K562 (cell line): Measurements from ENCODE around the gene CYP2R1. TPM values are rescaled to one million over a fixed set of nuclear protein-coding genes. Genes with fewer than 3 reads are reported as not detected.

ENCODE experiments used
- BDP1 ChIP-seq: IDR thresholded peaks from 3 replicates; pipeline ENCODE4 v1.6.1; 2011; ENCODE audit not compliant: insufficient read length, insufficient read depth
- BRF1 ChIP-seq: IDR thresholded peaks from 3 replicates; pipeline ENCODE4 v1.6.1; 2011; ENCODE audit warnings: borderline replicate concordance, mild to moderate bottlenecking; ENCODE audit not compliant: insufficient read length; ENCODE audit errors: extremely low read depth
- CREB3 ChIP-seq: fragments of 450-650 bp; conservative IDR thresholded peaks from 2 replicates; pipeline ENCODE4 v1.6.1; 2016; ENCODE audit warnings: missing genetic modification characterization, low read depth, mild to moderate bottlenecking, missing compliant biosample characterization, moderate library complexity
- E2F1 ChIP-seq: sonication (generic); formaldehyde crosslinking; IDR thresholded peaks from 2 replicates; pipeline ENCODE4 v1.8.1; 2023; ENCODE audit warnings: mild to moderate bottlenecking, missing genetic modification reagents, moderate library complexity
- ELF4 ChIP-seq: fragments of 450-650 bp; formaldehyde crosslinking; IDR thresholded peaks from 2 replicates; pipeline ENCODE4 v1.4.0; 2022; ENCODE audit warnings: missing genetic modification characterization
- FOS ChIP-seq: IDR thresholded peaks from 3 replicates; pipeline ENCODE4 v1.6.1; 2011; ENCODE audit not compliant: insufficient read length; ENCODE audit errors: extremely low read depth
- IFI16 ChIP-seq: fragments of 250-450 bp; sonication (Bioruptor Pico); IDR thresholded peaks from 2 replicates; pipeline ENCODE4 v2.1.2; 2022; ENCODE audit warnings: mild to moderate bottlenecking, inconsistent platforms
- NFIX ChIP-seq: fragments of 250-450 bp; sonication (Bioruptor Pico); IDR thresholded peaks from 2 replicates; pipeline ENCODE4 v1.4.0; 2020; ENCODE audit warnings: low read depth, mild to moderate bottlenecking, moderate library complexity
- NFXL1 ChIP-seq: fragments of 450-650 bp; formaldehyde crosslinking; IDR thresholded peaks from 2 replicates; pipeline ENCODE4 v1.4.0; 2021; ENCODE audit warnings: mild to moderate bottlenecking
- SPI1 ChIP-seq: IDR thresholded peaks from 2 replicates; pipeline ENCODE4 v1.6.1; 2011; ENCODE audit warnings: low read depth, low read length, control low read depth, borderline replicate concordance
- ZKSCAN1 ChIP-seq: fragments of 150-350 bp; IDR thresholded peaks from 2 replicates; pipeline ENCODE4 v1.6.1; 2016; ENCODE audit warnings: low read depth, low read length
- ZNF224 ChIP-seq: sonication (generic); formaldehyde crosslinking; IDR thresholded peaks from 2 replicates; pipeline ENCODE4 v1.8.0; 2022; ENCODE audit warnings: mild to moderate bottlenecking, missing genetic modification reagents
- ZNF668 ChIP-seq: fragments of 250-450 bp; sonication (Bioruptor Pico); IDR thresholded peaks from 2 replicates; pipeline ENCODE4 v1.8.0; 2022; ENCODE audit warnings: mild to moderate bottlenecking, inconsistent platforms
- ZZZ3 ChIP-seq: fragments of 450-650 bp; IDR thresholded peaks from 2 replicates; pipeline ENCODE4 v1.6.1; 2016; ENCODE audit warnings: antibody characterized with exemption, mild to moderate bottlenecking, moderate library complexity
- polyA plus RNA-seq, 8 experiments: library from polyadenylated mRNA; depleted of rRNA in 4 of 8; stranded (reverse) in 5 of 8; unstranded in 3 of 8; fragments of >200 nt; fragmentation: Nextera tagmentation in 2 of 8; fragmentation: Illumina TruSeq in 1 of 8; extraction: Ambion mirVana in 2 of 8; extraction: Trizol in 1 of 8; gene quantifications; 2 replicates each; pipeline versions ENCODE4 v1.2.1 to v1.2.3, GENCODE V29; 2011 to 2014; ENCODE audit warnings: inconsistent platforms in 1 of 8, missing spikeins in 1 of 8
- total RNA-seq, 7 experiments: library from RNA; depleted of rRNA in 6 of 7; stranded (reverse); fragments of >200 nt in 6 of 7; fragmentation: Illumina TruSeq in 2 of 7; extraction: Trizol in 2 of 7; gene quantifications; 2 replicates each; pipeline versions ENCODE4 v1.2.1 to v1.2.3, GENCODE V29; 2011 to 2021; ENCODE audit warnings: low replicate concordance in 1 of 7
- TF ChIP-seq, protein P1 (sequence below): fragments of 450-650 bp; IDR thresholded peaks from 2 replicates; pipeline ENCODE4 v1.6.1; 2014; ENCODE audit warnings: low read depth, mild to moderate bottlenecking, moderate library complexity, borderline replicate concordance
- TF ChIP-seq, protein P2 (sequence below): fragments of 200-800 bp; sonication (Bioruptor generic); IDR thresholded peaks from 2 replicates; pipeline ENCODE4 v1.6.1; 2016; ENCODE audit warnings: missing genetic modification characterization, missing compliant biosample characterization

The CYP2R1 gene
- total and polyA plus RNA-seq, 9 of the 15 experiments (the other 6 are each of a cell fraction or from before 2014, with no cell fraction given), result 19.4 to 40.5 (median 29.4) TPM

GRCh38 chr11:14894657-14895598 lies 2.9 kb upstream of the CYP2R1 start (continued):
- TF ChIP-seq FOS, result no peak
- TF ChIP-seq IFI16, result no peak
- TF ChIP-seq ELF4, result 0 out of 2 replicates have a peak, but pooled peaks have one; percentile 25
- TF ChIP-seq SPI1, result peak; percentile 19; the same call in 1 of the 2 replicates
- TF ChIP-seq CREB3, result no peak; the same call in 1 of the 2 replicates
- TF ChIP-seq ZZZ3, result no peak
- TF ChIP-seq, protein P1, sequence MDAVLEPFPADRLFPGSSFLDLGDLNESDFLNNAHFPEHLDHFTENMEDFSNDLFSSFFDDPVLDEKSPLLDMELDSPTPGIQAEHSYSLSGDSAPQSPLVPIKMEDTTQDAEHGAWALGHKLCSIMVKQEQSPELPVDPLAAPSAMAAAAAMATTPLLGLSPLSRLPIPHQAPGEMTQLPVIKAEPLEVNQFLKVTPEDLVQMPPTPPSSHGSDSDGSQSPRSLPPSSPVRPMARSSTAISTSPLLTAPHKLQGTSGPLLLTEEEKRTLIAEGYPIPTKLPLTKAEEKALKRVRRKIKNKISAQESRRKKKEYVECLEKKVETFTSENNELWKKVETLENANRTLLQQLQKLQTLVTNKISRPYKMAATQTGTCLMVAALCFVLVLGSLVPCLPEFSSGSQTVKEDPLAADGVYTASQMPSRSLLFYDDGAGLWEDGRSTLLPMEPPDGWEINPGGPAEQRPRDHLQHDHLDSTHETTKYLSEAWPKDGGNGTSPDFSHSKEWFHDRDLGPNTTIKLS, result no peak; the same call in 1 of the 2 replicates
- no peak for TF ChIP-seq NFIX (CRISPR knock-in tag)
- TF ChIP-seq ZNF668 (CRISPR knock-in tag), result peak; percentile 5; the same call in 1 of the 2 replicates
- TF ChIP-seq, protein P2, sequence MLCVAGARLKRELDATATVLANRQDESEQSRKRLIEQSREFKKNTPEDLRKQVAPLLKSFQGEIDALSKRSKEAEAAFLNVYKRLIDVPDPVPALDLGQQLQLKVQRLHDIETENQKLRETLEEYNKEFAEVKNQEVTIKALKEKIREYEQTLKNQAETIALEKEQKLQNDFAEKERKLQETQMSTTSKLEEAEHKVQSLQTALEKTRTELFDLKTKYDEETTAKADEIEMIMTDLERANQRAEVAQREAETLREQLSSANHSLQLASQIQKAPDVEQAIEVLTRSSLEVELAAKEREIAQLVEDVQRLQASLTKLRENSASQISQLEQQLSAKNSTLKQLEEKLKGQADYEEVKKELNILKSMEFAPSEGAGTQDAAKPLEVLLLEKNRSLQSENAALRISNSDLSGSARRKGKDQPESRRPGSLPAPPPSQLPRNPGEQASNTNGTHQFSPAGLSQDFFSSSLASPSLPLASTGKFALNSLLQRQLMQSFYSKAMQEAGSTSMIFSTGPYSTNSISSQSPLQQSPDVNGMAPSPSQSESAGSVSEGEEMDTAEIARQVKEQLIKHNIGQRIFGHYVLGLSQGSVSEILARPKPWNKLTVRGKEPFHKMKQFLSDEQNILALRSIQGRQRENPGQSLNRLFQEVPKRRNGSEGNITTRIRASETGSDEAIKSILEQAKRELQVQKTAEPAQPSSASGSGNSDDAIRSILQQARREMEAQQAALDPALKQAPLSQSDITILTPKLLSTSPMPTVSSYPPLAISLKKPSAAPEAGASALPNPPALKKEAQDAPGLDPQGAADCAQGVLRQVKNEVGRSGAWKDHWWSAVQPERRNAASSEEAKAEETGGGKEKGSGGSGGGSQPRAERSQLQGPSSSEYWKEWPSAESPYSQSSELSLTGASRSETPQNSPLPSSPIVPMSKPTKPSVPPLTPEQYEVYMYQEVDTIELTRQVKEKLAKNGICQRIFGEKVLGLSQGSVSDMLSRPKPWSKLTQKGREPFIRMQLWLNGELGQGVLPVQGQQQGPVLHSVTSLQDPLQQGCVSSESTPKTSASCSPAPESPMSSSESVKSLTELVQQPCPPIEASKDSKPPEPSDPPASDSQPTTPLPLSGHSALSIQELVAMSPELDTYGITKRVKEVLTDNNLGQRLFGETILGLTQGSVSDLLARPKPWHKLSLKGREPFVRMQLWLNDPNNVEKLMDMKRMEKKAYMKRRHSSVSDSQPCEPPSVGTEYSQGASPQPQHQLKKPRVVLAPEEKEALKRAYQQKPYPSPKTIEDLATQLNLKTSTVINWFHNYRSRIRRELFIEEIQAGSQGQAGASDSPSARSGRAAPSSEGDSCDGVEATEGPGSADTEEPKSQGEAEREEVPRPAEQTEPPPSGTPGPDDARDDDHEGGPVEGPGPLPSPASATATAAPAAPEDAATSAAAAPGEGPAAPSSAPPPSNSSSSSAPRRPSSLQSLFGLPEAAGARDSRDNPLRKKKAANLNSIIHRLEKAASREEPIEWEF (CRISPR knock-in tag), result no peak
- TF ChIP-seq ZNF224 (CRISPR knock-in tag), result no peak
- TF ChIP-seq BDP1, result no peak
- TF ChIP-seq BRF1, result no peak
- no peak for TF ChIP-seq E2F1 (CRISPR knock-in tag)
- peak; percentile 14; the same call in 1 of the 2 replicates for TF ChIP-seq NFXL1 (CRISPR knock-in tag)
- no peak for TF ChIP-seq ZKSCAN1
